KG1 (cell line): Measurements from ENCODE around the gene TMEM41B.
"Not testable (repeated sequence)": the region's sequence is repeated elsewhere in the genome, so short reads cannot be mapped to it uniquely, and the experiment has no call there.

Experiments
- DNase-seq: peaks from one replicate; lab custom pipeline; 2025; lab: John Stamatoyannopoulos, UW

The TMEM41B gene

DNA sequence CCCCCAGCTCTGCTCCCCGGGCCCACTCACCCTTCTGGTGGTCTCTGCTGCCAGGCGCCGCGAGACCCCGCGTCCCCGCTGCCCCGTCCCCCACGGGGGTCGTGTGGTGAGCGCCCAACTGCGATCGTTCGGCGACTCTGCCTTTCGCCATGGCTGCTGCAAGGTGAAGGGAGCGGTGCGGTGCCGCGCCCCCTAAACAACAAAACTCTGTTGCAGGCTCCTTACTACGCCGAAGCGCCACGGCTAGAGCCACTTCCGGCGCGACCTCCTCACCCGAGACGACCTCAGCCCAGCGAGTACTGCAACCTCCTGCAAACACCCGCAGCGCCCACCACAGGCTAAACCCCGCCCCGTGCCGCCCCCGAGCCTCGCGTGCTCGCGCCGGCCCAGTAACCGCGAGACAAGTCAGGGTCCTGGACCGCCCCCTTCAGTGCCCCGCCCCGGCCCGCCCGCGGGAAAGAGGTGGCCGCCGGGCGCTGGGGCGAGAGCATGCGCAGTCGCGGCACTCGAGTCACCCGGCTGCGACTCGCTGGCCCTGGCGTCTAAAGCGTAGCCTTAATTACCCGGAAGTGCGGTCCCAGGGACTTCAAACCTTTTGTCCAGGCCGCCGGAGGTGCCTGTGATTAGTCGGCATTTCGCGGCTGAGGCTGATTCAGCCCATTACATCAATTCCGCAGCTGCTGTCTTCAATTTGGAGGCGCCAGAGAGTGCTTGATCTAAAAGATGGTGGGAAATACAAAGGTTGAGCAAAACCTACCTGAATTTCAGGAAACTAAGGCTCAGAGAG, at the start of gene TMEM41B:
TSS of gene TMEM41B (minus strand) at position 303 of the 787 bp plus-strand sequence. CDS start at position 151, 152 bp downstream.
- peak; percentile 87 for DNase-seq

- no peak for DNase-seq
Observed at GRCh38 chr11:9362393-9362863, 48.0 kb upstream of the TMEM41B start.

DNA sequence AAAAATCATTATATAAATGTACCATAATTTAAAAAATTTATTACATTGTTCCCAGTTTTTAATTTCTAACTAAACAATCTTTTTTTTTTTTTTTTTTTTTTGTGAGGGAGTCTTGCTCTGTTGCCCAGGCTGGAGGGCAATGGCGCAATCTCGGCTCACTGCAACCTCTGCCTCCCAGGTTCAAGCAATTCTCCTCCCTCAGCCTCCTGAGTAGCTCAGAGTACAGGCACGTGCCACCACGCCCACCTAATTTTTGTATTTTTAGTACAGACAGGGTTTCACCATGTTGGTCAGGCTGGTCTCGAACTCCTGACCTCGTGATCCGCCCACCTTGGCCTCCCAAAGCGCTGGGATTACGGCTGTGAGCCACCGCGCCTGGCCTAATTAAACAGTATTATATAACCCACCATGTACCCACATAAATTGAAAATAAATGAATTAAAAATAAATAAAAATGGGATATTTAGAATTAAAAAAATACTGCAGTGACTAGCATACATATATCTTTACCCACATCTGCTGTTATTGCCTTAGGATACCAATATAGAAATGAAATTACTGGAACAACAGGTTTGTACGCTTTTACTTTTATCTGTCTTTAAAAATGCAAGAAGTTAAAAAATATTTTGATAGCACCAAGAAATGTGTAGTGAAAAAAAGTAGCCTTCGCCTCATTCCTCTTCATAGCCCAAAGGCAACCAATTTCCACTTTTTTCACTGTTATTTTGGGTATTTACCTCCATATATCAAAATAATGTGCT, 46.6 kb upstream of the TMEM41B start:
- DNase-seq, result not testable (repeated sequence)

- no peak for DNase-seq
Observed at GRCh38 chr11:9357041-9357440, 42.6 kb upstream of the TMEM41B start.

DNA sequence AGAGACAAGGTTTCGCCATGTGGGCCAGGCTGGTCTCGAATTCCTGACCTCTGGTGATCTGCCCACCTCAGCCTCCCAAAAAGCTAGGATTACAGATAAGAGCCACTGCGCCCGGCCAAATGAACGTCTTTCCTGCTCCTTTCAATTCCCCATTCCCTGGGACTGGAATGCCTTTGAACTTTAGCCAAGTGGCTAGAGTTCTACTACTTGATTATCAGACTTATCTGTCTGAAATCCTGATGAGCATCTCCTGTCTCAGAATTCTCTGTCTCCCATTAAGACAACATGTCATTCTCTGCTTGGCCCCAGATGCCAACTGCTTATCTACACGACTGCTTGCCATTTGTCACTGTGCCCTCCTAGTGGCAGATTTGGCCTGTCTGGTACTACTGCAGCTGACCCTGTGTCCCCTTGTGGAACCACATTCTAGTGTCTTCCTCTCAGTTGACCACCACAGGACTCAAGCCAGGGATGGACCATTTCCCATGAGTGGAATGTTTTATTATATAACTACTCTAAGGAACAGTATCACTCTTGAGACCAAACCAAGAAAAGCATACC, 37.0 kb upstream of the TMEM41B start:
- no peak for DNase-seq

- DNase-seq, result not testable (repeated sequence)
Observed at GRCh38 chr11:9347779-9348178, 33.4 kb upstream of the TMEM41B start.

- peak; percentile 10 for DNase-seq
Observed at GRCh38 chr11:9347100-9347499, 32.7 kb upstream of the TMEM41B start.

- DNase-seq, result no peak
Observed at GRCh38 chr11:9344061-9344680, 29.8 kb upstream of the TMEM41B start.

GRCh38 chr11:9341638-9342178, 27.3 kb upstream of the TMEM41B start:
- no peak for DNase-seq

DNA sequence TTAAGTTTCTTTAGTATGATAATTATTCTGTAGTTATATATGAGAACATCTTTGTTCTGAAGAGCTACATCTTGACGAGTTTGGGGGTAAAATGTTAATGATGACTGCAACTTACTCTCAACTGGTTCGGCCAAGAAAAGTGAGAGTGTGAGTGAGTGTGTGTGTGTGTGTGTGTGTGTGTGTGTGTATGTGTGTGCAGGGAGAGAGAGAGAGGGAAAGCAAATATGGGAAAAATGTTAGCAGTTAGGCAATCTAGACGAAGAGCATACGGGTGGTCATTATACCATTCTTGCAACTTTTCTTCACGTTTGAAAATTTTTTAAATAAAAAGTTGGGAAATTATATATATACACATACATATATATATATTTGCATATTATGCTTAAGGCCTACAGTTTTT, 18.3 kb upstream of the TMEM41B start:
- no peak for DNase-seq

DNA sequence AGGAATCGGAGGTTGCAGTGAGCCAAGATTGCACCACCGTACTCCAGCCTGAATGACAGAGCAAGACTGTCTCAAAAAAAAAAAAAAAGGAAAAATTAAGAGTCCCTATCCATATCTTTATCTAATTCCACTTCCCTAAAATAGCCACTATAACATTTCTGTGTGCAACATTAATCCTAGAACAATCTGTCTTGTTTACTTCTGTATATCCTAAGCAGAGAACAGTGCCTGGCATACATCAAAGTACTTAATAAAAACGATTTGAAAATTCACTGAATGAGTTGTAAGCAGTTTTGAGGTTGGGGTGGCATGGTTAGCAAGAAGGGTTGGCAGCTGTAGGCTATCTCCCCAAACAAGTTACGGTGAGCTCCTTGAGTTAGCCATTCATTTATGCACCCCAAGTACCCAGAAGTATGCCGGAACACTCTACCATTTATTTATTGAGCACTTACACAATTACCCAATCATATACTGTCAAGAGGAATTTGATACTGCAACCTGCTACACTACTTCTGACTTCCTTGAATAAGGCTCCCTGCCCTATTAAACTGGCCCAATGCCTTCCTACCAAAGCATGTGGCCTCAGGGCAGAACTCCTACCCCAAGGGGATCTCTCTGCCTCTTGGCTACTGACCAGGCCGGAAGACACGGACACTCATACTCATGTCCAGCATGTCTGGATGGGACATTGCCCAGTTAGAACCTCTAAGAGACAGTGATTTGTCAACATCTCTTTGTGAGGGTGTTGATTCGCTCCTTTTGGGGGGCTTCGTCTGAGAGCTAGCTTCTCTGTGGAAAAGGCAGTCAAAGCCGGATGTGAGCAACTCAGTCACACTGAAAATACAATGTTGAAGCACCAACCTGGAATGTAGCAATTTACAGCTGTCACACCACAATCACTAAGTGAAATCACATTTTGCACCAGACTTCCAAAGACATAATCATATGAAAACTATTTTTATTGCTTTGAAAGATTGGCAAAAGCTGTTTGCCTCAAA, 16.3 kb upstream of the TMEM41B start:
- no peak for DNase-seq

DNA sequence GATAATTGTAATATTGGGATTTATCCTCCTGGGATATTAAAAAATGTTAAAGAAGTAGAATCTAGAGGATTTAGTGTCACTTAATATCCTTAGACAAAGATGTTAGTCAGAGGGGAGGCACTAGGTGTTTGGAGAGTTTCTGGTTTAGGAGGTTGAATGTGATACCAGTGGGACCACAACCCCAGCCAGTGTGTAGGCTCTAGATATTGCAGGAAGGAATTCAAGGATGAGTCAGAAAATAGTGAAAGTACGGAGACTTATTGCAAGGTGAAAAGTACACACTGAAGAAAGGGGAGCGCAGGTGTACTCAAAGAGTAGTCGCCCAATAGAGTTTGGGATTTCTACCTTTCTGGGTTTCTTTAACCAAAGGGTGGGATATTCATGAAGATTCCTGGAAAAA, 5.7 kb upstream of the TMEM41B start:
- DNase-seq, result no peak

GRCh38 chr11:9319377-9320001, 5.1 kb upstream of the TMEM41B start:
- not testable (repeated sequence) for DNase-seq

GRCh38 chr11:9318442-9319376, 4.3 kb upstream of the TMEM41B start:
- DNase-seq, result not testable (repeated sequence)

GRCh38 chr11:9316334-9316733, 1.9 kb upstream of the TMEM41B start:
- no peak for DNase-seq

- no peak for DNase-seq
Observed at GRCh38 chr11:9315078-9315688, 790 bp upstream of the TMEM41B start.

DNA sequence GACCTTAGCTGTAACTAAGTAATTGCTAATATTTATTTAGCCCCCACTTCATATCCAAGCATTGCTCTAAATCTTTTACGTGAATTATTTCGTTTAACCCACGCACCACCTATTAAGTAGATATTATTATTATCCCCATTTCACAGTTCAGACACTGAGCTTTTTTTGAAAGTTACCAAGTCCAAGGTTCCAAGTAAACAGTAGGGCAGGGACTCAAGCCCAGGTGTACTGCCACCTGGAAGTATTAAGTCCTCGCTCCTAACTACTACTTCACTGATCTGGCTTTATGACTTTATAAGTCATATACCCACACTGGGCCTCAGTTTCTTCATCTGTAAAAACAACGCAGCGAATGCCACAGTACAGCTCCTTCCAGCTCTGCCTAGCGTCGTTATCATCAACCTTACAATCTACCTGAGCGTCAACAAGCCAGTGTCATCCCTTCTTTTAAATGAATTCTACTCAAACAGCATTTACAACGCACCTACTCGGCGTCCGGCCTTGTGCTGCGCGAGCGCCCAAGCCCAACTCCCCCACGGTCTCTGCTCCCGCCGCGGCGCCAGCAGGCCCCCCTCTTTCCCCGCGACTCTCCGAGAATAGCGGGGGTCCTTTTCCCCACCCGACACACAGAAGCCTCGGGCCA, 624 bp downstream of the TMEM41B start:
- no peak for DNase-seq

DNA sequence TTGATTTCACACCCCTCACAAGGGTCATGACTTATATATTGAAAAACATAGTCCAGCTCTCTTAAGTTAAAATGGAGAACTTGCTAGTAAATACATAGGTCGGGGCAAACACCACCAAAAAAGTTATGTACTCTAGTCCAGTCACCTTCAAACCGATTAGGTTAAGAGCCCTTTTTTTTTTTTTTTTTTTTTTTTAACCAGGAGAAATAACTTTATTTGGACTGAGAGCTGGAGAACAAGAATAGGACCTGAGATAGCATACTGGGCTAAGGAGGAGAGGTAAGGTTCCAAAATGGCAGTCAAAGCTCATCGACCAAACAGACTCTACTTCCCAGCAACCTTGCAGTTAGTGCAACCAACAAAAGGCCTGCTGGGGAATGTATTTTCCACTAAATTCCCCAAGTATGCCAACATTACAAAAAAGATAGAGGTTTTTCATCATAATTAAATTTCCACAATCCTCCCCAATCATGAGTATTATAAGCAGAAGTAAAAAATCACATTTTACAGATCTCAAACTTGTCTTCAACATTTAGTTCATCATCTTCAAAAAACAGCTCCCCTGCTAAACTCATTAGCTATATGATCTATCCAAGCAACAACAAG, 3.8 kb downstream of the TMEM41B start:
- no peak for DNase-seq
